Measurements from ENCODE around the gene TBC1D14.
"Not testable (repeated sequence)": the region's sequence is repeated elsewhere in the genome, so short reads cannot be mapped to it uniquely, and the experiment has no call there.

TBC1D14 gene

GRCh38 chr4:6910960-6911874, 1.6 kb downstream of the TBC1D14 start:
- DNase-seq, result no peak

GRCh38 chr4:6911917-6912316, 2.3 kb downstream of the TBC1D14 start:
- DNase-seq, result not testable (repeated sequence)

GRCh38 chr4:6912441-6912840, 2.8 kb downstream of the TBC1D14 start:
- DNase-seq, result no peak

- DNase-seq, result no peak
These were observed 3.8 kb downstream of the TBC1D14 start for GRCh38 chr4:6913350-6913905.

- DNase-seq, result peak; percentile 14
These were observed 4.8 kb downstream of the TBC1D14 start for GRCh38 chr4:6914448-6914847.

GRCh38 chr4:6915041-6916005, 5.7 kb downstream of the TBC1D14 start:
- no peak for DNase-seq

GRCh38 chr4:6916069-6916586, 6.5 kb downstream of the TBC1D14 start:
- no peak for DNase-seq

GRCh38 chr4:6916587-6917460, 7.2 kb downstream of the TBC1D14 start:
- no peak for DNase-seq

- DNase-seq, result no peak
These were observed 8.0 kb downstream of the TBC1D14 start for GRCh38 chr4:6917461-6918271.

GRCh38 chr4:6918338-6918737, 8.7 kb downstream of the TBC1D14 start:
- no peak for DNase-seq

GRCh38 chr4:6920171-6920570, 10.5 kb downstream of the TBC1D14 start:
- DNase-seq, result no peak

GRCh38 chr4:6923507-6923906, 13.9 kb downstream of the TBC1D14 start:
- no peak for DNase-seq

- DNase-seq, result no peak
These were observed 14.7 kb downstream of the TBC1D14 start for GRCh38 chr4:6924361-6924779.

- DNase-seq, result no peak
These were observed 15.8 kb downstream of the TBC1D14 start for GRCh38 chr4:6925357-6925836.

GRCh38 chr4:6926081-6926480, 16.5 kb downstream of the TBC1D14 start:
- DNase-seq, result no peak

GRCh38 chr4:6926681-6927478, 17.3 kb downstream of the TBC1D14 start:
- peak; percentile 15 for DNase-seq

- DNase-seq, result no peak
These were observed 18.5 kb downstream of the TBC1D14 start for GRCh38 chr4:6928081-6928480.

GRCh38 chr4:6929339-6929811, 19.7 kb downstream of the TBC1D14 start:
- no peak for DNase-seq

GRCh38 chr4:6929812-6930464, 20.3 kb downstream of the TBC1D14 start:
- DNase-seq, result no peak
